Left forelimb (tissue), 1 donor: ENCODE results near the gene FAM193B.

Source experiments
- DNase-seq: peaks from one replicate; pipeline ENCODE4 v3.0.0-alpha.2; 2018; ENCODE audit warnings: low spot score

FAM193B gene

DNA sequence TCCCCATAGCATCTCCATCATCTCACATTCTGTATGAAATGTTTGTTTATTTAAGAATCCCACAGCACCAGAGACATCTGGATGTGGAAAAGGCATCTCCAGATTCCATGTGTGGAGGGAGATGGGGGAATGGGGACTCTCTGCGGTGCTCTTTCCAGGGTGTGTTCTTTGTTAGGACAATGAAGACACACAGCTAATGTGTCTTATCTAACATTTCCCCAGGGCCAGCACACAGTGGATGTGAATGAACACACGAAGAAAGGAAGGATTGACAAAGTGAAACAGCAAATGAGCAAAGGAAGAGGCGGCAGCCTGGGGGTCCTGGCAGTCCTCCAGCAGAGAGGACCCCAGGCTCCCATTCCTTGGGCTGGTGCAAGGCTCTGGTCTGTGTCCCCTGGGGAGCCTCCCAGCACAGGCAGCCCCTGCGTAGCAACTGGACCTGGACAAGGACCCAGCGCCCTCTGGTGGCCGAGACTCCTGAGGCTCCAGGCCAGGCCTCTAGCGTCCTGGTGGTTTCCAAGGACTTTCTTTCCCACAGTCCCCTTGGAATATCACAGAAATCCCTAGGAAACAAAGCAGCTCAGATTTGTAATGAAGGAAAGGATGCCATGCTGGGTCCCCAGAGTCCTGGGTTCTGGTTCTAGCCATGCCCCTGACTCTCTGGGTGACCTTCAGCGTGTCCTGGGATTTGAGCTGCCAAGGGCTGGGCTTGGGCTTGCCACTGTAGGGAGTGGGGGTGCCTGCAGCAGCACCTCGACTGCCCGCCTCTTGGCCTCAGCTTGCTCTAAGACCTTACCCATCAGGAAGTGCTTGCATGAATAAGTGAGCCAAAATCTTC, 53.5 kb downstream of the FAM193B start:
- peak; percentile 89 for DNase-seq

DNA sequence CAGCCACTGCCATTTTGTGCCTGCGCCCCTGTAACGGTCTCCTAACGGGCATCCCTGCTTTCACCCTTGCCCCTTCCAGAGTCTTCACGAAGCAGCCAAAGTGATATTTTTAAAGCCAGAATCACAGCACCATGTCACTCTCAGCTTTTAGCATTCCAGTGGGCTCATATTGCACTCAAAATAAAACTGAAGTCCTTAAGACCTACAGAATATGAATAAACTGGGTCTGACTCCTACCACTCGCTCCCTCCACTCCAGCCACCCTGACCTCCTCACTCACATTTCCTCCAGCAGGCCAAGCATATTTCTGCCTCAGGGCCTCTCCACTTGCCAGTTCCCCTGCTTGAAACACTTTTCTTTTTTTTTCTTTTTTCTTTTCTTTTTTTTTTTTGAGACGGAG, 54.5 kb downstream of the FAM193B start:
- no peak for DNase-seq

- DNase-seq, result no peak
These were observed 56.2 kb downstream of the FAM193B start for GRCh38 chr5:177498013-177498787.

- peak; percentile 97 for DNase-seq
These were observed 56.9 kb downstream of the FAM193B start, which contains the start of gene PDLIM7 for GRCh38 chr5:177497292-177498012. PDLIM7 (minus strand) TSS chr5:177497604; CDS start chr5:177496512, 1,092 bp downstream.

GRCh38 chr5:177496727-177497291, 57.6 kb downstream of the FAM193B start:
- peak; percentile 90 for DNase-seq

DNA sequence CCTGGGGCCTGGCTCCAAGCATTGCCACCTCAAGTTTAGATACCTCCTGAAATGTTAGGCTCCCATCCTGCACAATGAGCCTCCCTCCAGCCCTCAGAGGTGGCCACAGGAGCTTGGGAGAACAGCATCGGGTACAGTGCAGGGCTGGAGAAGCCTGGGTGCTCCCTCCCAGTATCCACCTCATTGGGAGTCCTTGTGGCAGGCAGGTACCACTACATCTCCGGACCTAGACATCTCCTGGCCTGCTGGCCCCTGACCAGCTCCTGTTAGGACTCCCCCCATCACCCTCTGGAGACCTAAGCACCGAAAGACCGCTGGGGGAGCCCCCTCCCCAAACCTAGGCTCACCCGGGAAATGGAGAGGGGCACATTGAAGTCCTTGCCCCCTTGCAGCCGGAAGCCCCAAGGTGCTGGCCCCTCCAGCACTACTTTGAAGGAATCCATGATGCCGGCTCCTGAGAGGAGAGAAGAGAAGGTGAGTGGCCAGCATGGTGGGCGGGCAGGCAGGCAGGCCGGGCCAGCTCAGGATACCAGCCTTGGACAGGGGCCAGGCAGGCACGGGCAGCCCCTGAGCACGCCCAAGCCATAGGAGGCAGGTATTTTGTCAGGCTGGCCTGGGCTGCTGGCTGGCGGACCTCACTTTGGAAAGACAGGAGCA, 58.2 kb downstream of the FAM193B start:
- DNase-seq, result no peak

- DNase-seq, result peak; percentile 85
These were observed 58.9 kb downstream of the FAM193B start for GRCh38 chr5:177495243-177496060.

DNA sequence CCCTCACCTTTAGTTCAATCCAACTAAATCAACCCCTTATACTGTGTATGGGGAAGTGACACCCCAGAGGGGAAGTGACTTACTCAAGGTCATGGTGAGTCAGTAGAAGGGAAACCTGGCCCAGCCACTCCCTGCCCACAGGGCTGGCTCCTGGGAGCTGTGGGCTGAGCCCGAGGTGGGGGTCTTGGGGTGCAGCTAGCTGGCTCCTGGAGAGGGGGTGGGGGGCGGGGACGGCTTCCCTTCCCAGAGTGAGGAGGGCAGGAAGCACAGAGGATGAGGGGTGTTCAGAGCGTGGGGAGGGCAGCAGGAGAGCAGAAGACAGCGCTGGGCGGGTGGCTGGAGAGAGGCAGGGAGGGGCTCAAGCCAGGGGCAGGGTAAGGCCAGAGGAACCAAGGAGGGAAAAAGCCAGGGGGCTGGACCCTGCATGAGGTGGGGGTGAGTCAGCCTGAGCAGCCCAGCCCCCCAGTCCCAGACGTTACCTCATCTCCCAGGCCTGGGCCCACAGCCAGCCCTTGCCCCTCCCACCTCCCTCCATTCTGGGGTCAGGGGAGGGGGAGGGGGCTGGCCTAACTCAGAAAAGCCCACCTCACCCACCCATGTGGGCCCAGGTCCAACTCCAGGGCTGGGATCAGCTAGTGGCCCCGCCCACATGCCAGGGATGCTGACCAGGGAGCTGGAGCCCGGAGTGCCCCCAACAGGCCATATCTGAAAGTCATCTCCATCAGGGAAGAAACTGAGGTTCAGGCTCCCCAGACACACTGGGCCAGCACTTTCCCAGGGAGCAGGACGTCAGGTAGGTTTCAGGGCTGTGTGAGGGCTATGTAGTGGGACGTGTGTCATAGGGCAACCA, 59.8 kb downstream of the FAM193B start:
- peak; percentile 87 for DNase-seq

DNA sequence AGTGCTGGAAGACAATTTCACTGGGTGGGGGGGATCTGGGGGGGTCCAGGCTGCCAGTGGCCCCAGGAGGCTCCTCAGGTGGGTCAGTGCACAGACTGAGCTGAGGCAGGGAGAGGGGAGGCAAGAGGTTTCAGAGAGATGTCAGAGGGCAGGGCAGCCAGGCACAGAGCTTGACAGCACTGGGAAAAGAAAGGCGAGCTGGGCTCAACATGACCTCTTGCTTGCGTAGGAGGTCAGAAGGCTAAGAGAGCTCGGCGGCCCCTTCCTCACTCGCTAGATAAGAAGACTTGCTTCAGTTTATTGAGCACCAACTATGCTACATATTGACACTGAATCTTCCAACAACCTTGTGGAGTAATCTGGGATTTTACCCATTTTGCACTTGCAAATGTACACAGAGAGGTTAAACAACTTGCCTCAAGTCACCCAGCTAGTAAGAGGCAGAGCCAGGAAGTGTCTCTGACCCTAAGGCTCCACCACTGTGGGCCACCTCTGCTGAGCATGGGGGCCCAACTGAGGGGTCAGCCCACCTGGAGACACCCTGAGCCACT, 60.5 kb downstream of the FAM193B start:
- DNase-seq, result no peak

DNA sequence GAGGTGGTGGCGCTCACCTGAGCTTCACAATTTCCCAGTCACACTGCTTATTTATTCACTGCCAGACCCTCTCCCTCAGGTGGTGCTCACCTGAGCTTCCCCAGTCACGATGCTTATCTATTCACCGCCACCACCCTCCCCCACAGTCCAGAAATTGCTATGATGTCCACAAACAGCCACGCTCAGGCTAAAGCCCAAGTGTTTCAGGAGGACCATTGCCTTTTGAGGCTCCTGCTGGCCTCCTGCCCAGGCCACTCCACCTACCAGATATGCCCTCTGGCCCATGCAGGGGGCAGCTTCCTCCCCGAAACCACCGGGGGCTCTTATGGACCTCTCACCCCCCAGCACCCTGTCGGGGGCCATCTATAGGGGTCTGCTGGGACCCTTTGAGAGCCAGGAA, 61.5 kb downstream of the FAM193B start:
- no peak for DNase-seq

DNA sequence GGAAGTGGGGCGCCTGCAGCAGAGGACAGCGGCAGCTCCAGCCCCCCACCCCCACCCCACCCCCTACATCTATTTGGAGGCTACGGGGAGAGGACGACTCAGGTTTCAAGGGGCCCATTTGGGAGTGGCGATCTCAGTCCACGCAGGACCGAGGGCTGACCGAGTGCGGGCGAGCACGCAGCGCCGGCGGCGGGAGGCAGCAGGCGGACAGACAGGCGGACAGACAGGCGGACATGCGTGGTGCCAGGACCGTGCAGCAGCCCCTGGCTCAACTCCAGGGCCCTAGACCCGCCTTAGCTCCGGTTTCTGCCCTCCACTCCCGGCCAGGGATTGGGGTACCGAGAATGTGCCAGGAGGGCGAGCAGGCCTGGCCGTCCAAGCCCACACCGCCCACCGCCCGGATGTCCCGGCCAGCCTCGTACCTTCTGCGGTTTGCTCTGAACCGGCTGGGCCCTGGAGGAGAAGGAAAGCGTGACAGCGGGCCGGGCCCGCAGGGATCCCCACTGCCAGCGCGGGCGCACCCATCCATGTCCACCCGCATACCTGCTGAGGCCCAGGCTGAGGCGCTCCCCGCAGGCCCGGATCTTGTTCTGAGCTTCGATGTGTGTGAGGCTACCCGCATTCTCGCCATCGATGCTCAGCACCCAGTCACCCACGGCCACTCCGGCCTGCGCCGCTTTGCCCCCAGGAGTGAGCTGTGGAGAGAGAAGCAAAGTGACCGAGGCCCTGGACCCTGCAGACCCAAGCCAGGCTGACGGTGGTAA, 62.2 kb downstream of the FAM193B start:
- DNase-seq, result no peak

DNA sequence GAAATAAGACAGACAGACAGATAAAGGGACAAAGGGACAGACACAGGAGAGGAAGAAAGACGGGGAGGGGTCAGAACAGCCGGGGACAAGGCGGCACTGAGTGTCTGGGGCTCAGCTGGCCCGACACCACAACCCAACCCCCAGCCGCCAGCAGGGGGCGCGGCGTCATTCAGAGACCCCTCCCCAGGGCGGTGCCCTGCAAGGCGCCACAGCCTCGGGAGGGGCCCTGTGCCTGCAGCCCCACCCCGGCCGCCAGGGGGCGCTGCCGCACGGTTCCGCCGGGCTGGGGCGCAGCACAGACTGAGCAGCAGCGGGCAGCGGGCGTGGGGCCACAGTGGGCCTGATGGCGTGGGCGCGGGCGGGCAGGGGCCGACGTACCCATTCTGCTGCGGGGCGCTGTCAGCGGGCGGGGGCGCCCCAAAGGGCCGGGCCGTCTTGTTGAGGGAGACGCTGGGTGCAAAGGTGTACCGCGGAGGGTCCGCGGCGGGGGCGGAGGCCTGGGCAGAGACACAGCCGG, 62.9 kb downstream of the FAM193B start:
- no peak for DNase-seq

- no peak for DNase-seq
These were observed 63.4 kb downstream of the FAM193B start for GRCh38 chr5:177490992-177491391.

- no peak for DNase-seq
These were observed 63.9 kb downstream of the FAM193B start for GRCh38 chr5:177490311-177490991.

DNA sequence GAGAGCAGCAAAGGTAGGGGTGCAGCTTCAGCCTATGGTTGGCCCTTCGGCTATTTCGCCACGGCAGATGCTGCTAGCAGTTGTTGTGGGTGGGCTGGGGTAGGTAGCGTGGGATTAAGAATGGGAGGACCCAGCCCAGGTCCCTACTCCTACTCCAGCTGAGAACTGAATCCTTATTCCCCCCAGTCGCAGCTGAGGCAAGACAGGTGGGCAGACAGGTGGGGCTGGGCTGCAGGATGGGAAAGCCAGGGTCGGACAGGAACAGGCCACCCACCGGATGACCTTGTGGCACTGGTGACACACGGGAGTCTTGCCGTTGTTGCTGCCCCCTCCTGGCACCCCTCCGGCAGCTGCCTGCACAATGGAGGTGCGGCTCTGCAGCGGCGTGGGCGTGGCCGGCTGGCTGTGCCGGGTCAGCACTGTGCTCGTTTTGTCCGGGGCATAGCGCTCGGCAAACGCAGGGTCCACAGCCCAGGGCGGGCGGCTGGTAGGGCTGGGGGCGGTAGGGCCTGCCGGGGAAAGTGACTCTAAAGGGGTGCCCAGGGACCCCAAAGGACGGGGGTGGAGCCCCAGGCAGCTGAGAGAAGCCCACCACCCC, 65.1 kb downstream of the FAM193B start:
- no peak for DNase-seq

GRCh38 chr5:177487975-177488374, 66.4 kb downstream of the FAM193B start:
- no peak for DNase-seq

- no peak for DNase-seq
These were observed 67.2 kb downstream of the FAM193B start for GRCh38 chr5:177487144-177487543.
